Measurements from ENCODE around the gene NUDT8.

DNA sequence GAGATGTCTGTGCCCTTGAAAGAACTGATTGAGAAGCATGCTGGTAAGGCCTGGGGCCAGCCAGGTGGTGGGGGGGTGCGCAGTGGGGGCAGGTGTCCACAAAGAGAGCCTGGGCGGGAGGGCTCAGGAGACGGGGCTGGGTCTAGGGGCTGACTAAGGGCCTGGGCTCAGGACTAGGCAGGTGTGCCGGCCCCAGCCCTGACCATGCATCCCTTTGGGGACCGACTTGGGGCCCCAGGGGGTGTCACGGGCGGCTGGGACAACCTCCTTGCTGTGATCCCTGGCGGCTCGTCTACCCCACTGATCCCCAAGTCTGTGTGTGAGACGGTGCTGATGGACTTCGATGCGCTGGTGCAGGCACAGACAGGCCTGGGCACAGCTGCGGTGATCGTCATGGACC lies 18.6 kb downstream of the NUDT8 start:
- TF ChIP-seq RAD21 (IDR thresholded peaks at IDR 0.05; ENCODE audit: low read depth) = no peak
- no peak for TF ChIP-seq CREB1 (IDR thresholded peaks at IDR 0.05; ENCODE audit: low read depth)
- TF ChIP-seq TAF1 (IDR thresholded peaks at IDR 0.05; ENCODE audit: low read depth) = no peak
- no peak for TF ChIP-seq TCF12 (IDR thresholded peaks at IDR 0.05; ENCODE audit: low read depth)
- TF ChIP-seq, protein P1, sequence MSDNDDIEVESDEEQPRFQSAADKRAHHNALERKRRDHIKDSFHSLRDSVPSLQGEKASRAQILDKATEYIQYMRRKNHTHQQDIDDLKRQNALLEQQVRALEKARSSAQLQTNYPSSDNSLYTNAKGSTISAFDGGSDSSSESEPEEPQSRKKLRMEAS (IDR thresholded peaks at IDR 0.05) = no peak
- TF ChIP-seq, protein P2, sequence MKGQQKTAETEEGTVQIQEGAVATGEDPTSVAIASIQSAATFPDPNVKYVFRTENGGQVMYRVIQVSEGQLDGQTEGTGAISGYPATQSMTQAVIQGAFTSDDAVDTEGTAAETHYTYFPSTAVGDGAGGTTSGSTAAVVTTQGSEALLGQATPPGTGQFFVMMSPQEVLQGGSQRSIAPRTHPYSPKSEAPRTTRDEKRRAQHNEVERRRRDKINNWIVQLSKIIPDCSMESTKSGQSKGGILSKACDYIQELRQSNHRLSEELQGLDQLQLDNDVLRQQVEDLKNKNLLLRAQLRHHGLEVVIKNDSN (IDR thresholded peaks at IDR 0.05) = no peak
- TF ChIP-seq, protein P3, sequence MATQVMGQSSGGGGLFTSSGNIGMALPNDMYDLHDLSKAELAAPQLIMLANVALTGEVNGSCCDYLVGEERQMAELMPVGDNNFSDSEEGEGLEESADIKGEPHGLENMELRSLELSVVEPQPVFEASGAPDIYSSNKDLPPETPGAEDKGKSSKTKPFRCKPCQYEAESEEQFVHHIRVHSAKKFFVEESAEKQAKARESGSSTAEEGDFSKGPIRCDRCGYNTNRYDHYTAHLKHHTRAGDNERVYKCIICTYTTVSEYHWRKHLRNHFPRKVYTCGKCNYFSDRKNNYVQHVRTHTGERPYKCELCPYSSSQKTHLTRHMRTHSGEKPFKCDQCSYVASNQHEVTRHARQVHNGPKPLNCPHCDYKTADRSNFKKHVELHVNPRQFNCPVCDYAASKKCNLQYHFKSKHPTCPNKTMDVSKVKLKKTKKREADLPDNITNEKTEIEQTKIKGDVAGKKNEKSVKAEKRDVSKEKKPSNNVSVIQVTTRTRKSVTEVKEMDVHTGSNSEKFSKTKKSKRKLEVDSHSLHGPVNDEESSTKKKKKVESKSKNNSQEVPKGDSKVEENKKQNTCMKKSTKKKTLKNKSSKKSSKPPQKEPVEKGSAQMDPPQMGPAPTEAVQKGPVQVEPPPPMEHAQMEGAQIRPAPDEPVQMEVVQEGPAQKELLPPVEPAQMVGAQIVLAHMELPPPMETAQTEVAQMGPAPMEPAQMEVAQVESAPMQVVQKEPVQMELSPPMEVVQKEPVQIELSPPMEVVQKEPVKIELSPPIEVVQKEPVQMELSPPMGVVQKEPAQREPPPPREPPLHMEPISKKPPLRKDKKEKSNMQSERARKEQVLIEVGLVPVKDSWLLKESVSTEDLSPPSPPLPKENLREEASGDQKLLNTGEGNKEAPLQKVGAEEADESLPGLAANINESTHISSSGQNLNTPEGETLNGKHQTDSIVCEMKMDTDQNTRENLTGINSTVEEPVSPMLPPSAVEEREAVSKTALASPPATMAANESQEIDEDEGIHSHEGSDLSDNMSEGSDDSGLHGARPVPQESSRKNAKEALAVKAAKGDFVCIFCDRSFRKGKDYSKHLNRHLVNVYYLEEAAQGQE (IDR thresholded peaks at IDR 0.05; ENCODE audit: low read depth) = no peak
- no peak for TF ChIP-seq CEBPB (IDR thresholded peaks at IDR 0.05)
- TF ChIP-seq YY1 (IDR thresholded peaks at IDR 0.05; ENCODE audit: low read depth) = no peak
- TF ChIP-seq EP300 (IDR thresholded peaks at IDR 0.05; ENCODE audit: borderline replicate concordance) = no peak
- no peak for TF ChIP-seq TEAD4 (IDR thresholded peaks at IDR 0.05)
